Keratinocyte (primary cell): ENCODE data around the gene CUX1. TPM values are rescaled to one million over a fixed set of nuclear protein-coding genes. Genes with fewer than 3 reads are reported as not detected.
"Not testable (repeated sequence)": the region's sequence is repeated elsewhere in the genome, so short reads cannot be mapped to it uniquely, and the experiment has no call there.

ENCODE experiments used
- DNase-seq: peaks from one replicate; pipeline ENCODE4 v3.0.0-alpha.2; 2011; ENCODE audit warnings: low read depth, missing footprints, low spot score
- FAIRE-seq: peaks from 2 replicates; lab custom pipeline; 2011; peaks lifted over from hg19 to GRCh38; lab: Jason Lieb, UNC
- H2AFZ ChIP-seq: 2 replicates; pipeline ENCODE4 v1.6.0; 2012; ENCODE audit warnings: low read length, control low read depth, inconsistent platforms; ENCODE audit not compliant: control insufficient read depth
- H3K27ac ChIP-seq: 2 replicates; pipeline ENCODE4 v1.5.1; 2011; ENCODE audit warnings: low read length; ENCODE audit not compliant: control insufficient read depth, insufficient read depth
- H3K27me3 ChIP-seq: 3 replicates; pipeline ENCODE4 v1.6.0; 2011; ENCODE audit warnings: low read length; ENCODE audit not compliant: control insufficient read depth, insufficient read depth; ENCODE audit errors: extremely low read depth
- H3K36me3 ChIP-seq, 2 experiments: 2 replicates in 1 of 2; 3 replicates in 1 of 2; pipeline ENCODE4 v1.5.1; 2011; ENCODE audit warnings: low read length in 2 of 2, mild to moderate bottlenecking in 1 of 2; ENCODE audit not compliant: control insufficient read depth in 2 of 2, insufficient read depth in 2 of 2; ENCODE audit errors: extremely low read depth in 1 of 2
- H3K4me1 ChIP-seq: 3 replicates; pipeline ENCODE4 v1.5.1; 2011; ENCODE audit warnings: low read length; ENCODE audit not compliant: control insufficient read depth, insufficient read depth; ENCODE audit errors: extremely low read depth
- H3K4me2 ChIP-seq: 3 replicates; pipeline ENCODE4 v1.6.0; 2011; ENCODE audit warnings: low read depth, low read length; ENCODE audit not compliant: control insufficient read depth, insufficient read depth; ENCODE audit errors: extremely low read depth
- H3K4me3 ChIP-seq, 3 experiments: fragments of 200-600 bp in 1 of 3; sonication (generic) in 1 of 3; 2 replicates in 2 of 3; 3 replicates in 1 of 3; pipeline ENCODE4 v1.5.1; 2011 to 2016; ENCODE audit warnings: low read length in 3 of 3, mild to moderate bottlenecking in 3 of 3, control low read depth in 2 of 3, inconsistent platforms in 1 of 3, low read depth in 1 of 3, mixed read lengths in 1 of 3, mixed run types in 1 of 3, moderate library complexity in 1 of 3; ENCODE audit not compliant: control insufficient read depth in 2 of 3, insufficient read depth in 2 of 3; ENCODE audit errors: extremely low read depth in 1 of 3
- H3K79me2 ChIP-seq: 2 replicates; pipeline ENCODE4 v1.6.0; 2012; ENCODE audit warnings: low read length; ENCODE audit not compliant: control insufficient read depth, insufficient read depth
- H3K9ac ChIP-seq: 3 replicates; pipeline ENCODE4 v1.6.0; 2011; ENCODE audit warnings: low read length; ENCODE audit not compliant: control insufficient read depth, insufficient read depth; ENCODE audit errors: extremely low read depth
- H3K9me1 ChIP-seq: 3 replicates; pipeline ENCODE4 v1.6.0; 2011; ENCODE audit warnings: low read length; ENCODE audit not compliant: control insufficient read depth, insufficient read depth; ENCODE audit errors: extremely low read depth
- H3K9me3 ChIP-seq: 2 replicates; pipeline ENCODE4 v1.5.1; 2012; ENCODE audit warnings: low read depth, low read length; ENCODE audit not compliant: control insufficient read depth
- H4K20me1 ChIP-seq: 3 replicates; pipeline ENCODE4 v1.6.0; 2011; ENCODE audit warnings: low read length; ENCODE audit not compliant: control insufficient read depth, insufficient read depth; ENCODE audit errors: extremely low read depth
- EZH2 ChIP-seq: IDR thresholded peaks from one replicate; pipeline ENCODE4 v1.6.1; 2012; ENCODE audit warnings: inconsistent platforms, mild to moderate bottlenecking, low read length, moderate library complexity
- dilution Hi-C: fragments of 300-500 bp; cut with MboI; formaldehyde crosslinking; loops from one replicate; pipeline ENCODE4 v1.7.0; 2020; ENCODE audit warnings: low sequenced_read_pairs; ENCODE audit not compliant: extremely low pct_ligation_motif_present
- polyA plus RNA-seq, 5 experiments: library from polyadenylated mRNA; depleted of rRNA in 3 of 5; stranded (reverse) in 3 of 5; stranded (forward) in 1 of 5; unstranded in 1 of 5; fragments of >200 nt; gene quantifications; 1 replicate in 1 of 5; 2 replicates in 3 of 5; 3 replicates in 1 of 5; pipeline versions ENCODE4 v1.2.1 to v1.2.3, GENCODE V29; 2011 to 2012; ENCODE audit warnings: missing spikeins in 2 of 5, low read depth in 1 of 5, low replicate concordance in 1 of 5
- TF ChIP-seq, protein P1 (sequence below), 3 experiments: IDR thresholded peaks in 1 of 3; conservative IDR thresholded peaks in 1 of 3; optimal IDR thresholded peaks in 1 of 3; 2 replicates in 2 of 3; 3 replicates in 1 of 3; pipeline versions ENCODE3 to v1.5.1; 2011; ENCODE audit warnings: low read length in 3 of 3, mild to moderate bottlenecking in 3 of 3, moderate library complexity in 2 of 3, control low read depth in 1 of 3, inconsistent platforms in 1 of 3; ENCODE audit not compliant: insufficient read depth in 2 of 3; ENCODE audit errors: extremely low read depth in 1 of 3

CUX1 gene
- polyA plus RNA-seq, 1 donor (not counting 4 experiments of a cell fraction or from before 2014, with no cell fraction given) = 18.3 TPM

DNA sequence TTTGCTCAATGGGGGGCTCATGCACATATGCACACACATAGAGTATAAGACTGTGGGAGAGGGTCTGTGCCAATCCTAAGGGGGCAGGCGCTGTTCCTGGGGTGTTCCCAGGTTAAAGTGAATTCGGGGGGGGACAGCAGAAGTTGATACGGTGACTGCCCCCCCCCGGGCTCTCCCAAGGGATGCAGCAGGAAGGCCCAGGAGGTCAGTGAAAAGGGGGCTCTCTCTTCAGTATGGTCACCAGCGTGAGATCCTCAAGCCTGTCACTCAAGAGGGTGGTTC lies 506.4 kb downstream of the CUX1 start:
- Histone ChIP-seq H3K4me3 (no peak overlapping the region), H3K36me3 (no peaks in the 10 kb centered on the region), H3K9me3 (no peaks in the 10 kb centered on the region), H3K79me2 (no peaks in the 10 kb centered on the region), H2AFZ (no peak overlapping the region), H3K4me2 (no peak overlapping the region), H4K20me1 (peaks cover 3% of the 10 kb centered on the region), H3K4me1 (peaks cover 1% of the 10 kb centered on the region), H3K9me1 (no peaks in the 10 kb centered on the region), H3K27me3 (peaks cover 18% of the 10 kb centered on the region), H3K27ac (no peak overlapping the region), H3K9ac (no peak overlapping the region)
- no peak for FAIRE-seq
- TF ChIP-seq EZH2 = no peak
- TF ChIP-seq, protein P1, sequence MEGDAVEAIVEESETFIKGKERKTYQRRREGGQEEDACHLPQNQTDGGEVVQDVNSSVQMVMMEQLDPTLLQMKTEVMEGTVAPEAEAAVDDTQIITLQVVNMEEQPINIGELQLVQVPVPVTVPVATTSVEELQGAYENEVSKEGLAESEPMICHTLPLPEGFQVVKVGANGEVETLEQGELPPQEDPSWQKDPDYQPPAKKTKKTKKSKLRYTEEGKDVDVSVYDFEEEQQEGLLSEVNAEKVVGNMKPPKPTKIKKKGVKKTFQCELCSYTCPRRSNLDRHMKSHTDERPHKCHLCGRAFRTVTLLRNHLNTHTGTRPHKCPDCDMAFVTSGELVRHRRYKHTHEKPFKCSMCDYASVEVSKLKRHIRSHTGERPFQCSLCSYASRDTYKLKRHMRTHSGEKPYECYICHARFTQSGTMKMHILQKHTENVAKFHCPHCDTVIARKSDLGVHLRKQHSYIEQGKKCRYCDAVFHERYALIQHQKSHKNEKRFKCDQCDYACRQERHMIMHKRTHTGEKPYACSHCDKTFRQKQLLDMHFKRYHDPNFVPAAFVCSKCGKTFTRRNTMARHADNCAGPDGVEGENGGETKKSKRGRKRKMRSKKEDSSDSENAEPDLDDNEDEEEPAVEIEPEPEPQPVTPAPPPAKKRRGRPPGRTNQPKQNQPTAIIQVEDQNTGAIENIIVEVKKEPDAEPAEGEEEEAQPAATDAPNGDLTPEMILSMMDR (optimal IDR thresholded peaks at IDR 0.05 in 1 of 3, IDR thresholded peaks at IDR 0.05 in 1 of 3, conservative IDR thresholded peaks at IDR 0.05 in 1 of 3; ENCODE audit: extremely low read depth in 1 of 3, insufficient read depth in 2 of 3, low read length in 3 of 3) = no peak
- dilution Hi-C loops = no loop called here
- no peak for DNase-seq

DNA sequence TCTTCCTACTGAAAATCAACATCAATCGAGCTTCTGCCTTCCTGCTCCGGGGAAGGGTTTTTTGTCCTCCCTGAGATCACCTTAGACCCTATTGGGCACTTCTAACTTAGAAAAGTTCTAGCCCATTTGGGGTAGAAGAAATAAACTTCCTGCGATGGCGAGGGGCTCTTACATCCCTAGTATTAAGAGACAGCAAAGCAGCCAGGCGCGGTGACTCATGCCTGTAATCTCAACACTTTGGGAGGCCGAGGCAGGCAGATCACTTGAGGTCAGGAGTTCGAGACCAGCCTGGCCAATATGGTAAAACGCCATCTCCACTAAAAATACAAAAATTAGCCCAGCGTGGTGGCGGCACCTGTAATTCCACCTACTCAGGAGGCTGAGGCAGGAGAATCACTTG lies 507.7 kb downstream of the CUX1 start:
- H3K79me2 ChIP-seq, H3K4me2 ChIP-seq, H3K9me1 ChIP-seq, H3K4me1 ChIP-seq, DNase-seq, H3K4me3 ChIP-seq, H3K36me3 ChIP-seq, FAIRE-seq, H2AFZ ChIP-seq, H3K9ac ChIP-seq, H4K20me1 ChIP-seq, H3K27ac ChIP-seq, dilution Hi-C loops, H3K9me3 ChIP-seq: not testable (repeated sequence)
- H3K27me3 ChIP-seq = peaks cover 18% of the 10 kb centered on the region

DNA sequence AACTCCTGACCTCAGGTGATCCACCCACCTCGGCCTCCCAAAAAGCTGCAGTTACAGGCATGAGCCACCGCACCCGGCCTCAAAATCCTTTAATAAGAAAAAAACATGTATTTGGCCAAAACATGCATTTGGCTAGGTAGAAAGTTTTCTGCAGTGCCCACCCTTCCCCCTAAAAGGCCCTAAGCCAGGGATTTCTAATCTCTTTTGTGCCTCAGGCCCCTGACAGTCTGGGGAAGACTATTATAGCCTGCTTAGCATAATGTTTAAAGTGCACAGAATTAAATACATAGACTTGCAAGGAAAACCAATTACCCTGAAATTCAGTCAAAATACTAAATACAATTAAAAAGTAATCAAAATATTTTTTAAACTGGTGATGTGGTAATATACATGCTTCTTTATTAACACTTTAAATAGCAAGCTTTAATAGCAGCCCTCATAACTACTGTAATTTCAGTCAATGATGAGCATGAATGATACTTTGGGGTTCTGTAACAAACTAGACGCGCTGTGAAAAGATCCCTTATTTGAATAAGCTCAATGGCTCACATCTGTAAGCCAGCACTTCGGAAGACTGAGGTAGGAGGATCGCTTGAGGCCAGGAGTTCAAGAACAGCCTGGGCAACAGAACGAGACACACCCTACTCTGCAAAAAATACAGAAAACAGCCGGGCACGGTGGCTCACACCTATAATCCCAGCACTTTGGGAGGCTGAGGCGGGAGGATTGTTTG lies 508.9 kb downstream of the CUX1 start:
- no peak overlapping the region for H3K9ac ChIP-seq

More for the DNA sequence above, 508.9 kb downstream of the CUX1 start:
- no peak for FAIRE-seq
- H3K9me3 ChIP-seq = no peaks in the 10 kb centered on the region
- DNase-seq = no peak
- no peaks in the 10 kb centered on the region for H3K9me1 ChIP-seq
- no peaks in the 10 kb centered on the region for H3K36me3 ChIP-seq
- no peak overlapping the region for H3K4me3 ChIP-seq
- H3K27ac ChIP-seq = no peak overlapping the region
- H2AFZ ChIP-seq = no peak overlapping the region
- H3K4me1 ChIP-seq = no peaks in the 10 kb centered on the region
- peaks cover 15% of the 10 kb centered on the region for H3K27me3 ChIP-seq
- H4K20me1 ChIP-seq = no peaks in the 10 kb centered on the region
- H3K4me2 ChIP-seq = no peak overlapping the region
- no peaks in the 10 kb centered on the region for H3K79me2 ChIP-seq
- dilution Hi-C loops = no loop called here
- TF ChIP-seq EZH2 = no peak
- TF ChIP-seq, protein P1 (optimal IDR thresholded peaks at IDR 0.05 in 1 of 3, IDR thresholded peaks at IDR 0.05 in 1 of 3, conservative IDR thresholded peaks at IDR 0.05 in 1 of 3; ENCODE audit: extremely low read depth in 1 of 3, insufficient read depth in 2 of 3, low read length in 3 of 3) = no peak
